Nephron progenitor cell (in vitro differentiated cells): Measurements from ENCODE around the gene CYP26B1.
A peak's percentile ranks its signal among the peaks of the same experiment; 100 is the strongest.
"Not testable (repeated sequence)": the region's sequence is repeated elsewhere in the genome, so short reads cannot be mapped to it uniquely, and the experiment has no call there.

Experiments
- DNase-seq: peaks from one replicate; pipeline ENCODE4 v3.0.0; 2021
- H3K27ac Mint-ChIP-seq: 2 replicates; pipeline ENCODE4 v1.8.0; 2021; ENCODE audit warnings: mild to moderate bottlenecking, moderate library complexity, mixed read lengths
- H3K27me3 Mint-ChIP-seq: 2 replicates; pipeline ENCODE4 v1.8.0; 2021; ENCODE audit warnings: mild to moderate bottlenecking, low read depth, mixed read lengths; ENCODE audit not compliant: poor library complexity
- H3K36me3 Mint-ChIP-seq: 2 replicates; pipeline ENCODE4 v1.8.0; 2021; ENCODE audit warnings: low read depth, mixed read lengths
- H3K4me1 Mint-ChIP-seq: 2 replicates; pipeline ENCODE4 v1.8.0; 2021; ENCODE audit warnings: mixed read lengths
- H3K4me3 Mint-ChIP-seq: 2 replicates; pipeline ENCODE4 v1.8.0; 2021; ENCODE audit warnings: mild to moderate bottlenecking, moderate library complexity, mixed read lengths
- H3K9me3 Mint-ChIP-seq: 2 replicates; pipeline ENCODE4 v1.8.0; 2021; ENCODE audit warnings: mild to moderate bottlenecking, moderate library complexity, mixed read lengths
- TF ChIP-seq, protein P1 (sequence below): fragments of 200-600 bp; sonication (generic); IDR thresholded peaks from 2 replicates; pipeline ENCODE4 v1.5.0; 2021; ENCODE audit warnings: antibody characterized with exemption

CYP26B1 gene

DNA sequence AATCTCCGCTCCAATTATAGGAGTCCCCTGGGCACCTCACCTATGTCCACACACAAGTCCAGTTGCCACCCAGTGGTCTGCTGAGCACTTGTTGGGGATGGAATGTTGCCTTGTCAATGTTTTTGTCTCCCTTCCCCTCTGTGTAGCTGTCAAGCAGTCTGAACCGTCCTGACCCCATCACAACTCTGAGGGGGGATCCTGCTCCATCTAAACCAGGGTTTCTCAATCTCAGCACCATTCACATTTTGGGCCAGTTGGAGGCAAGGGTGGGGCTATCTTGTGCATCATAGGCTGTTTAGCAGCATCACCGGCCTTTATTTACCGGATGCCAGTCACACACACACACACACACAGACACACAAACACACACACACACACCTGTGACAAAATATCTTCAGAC, 53.0 kb downstream of the CYP26B1 start:
- Mint-ChIP-seq H3K9me3 (peaks cover 4% of the 10 kb centered on the region), H3K27ac (no peak overlapping the region), H3K36me3 (no peaks in the 10 kb centered on the region), H3K4me1 (no peaks in the 10 kb centered on the region), H3K4me3 (no peak overlapping the region), H3K27me3 (peaks cover 34% of the 10 kb centered on the region)
- no peak for DNase-seq
- TF ChIP-seq, protein P1, sequence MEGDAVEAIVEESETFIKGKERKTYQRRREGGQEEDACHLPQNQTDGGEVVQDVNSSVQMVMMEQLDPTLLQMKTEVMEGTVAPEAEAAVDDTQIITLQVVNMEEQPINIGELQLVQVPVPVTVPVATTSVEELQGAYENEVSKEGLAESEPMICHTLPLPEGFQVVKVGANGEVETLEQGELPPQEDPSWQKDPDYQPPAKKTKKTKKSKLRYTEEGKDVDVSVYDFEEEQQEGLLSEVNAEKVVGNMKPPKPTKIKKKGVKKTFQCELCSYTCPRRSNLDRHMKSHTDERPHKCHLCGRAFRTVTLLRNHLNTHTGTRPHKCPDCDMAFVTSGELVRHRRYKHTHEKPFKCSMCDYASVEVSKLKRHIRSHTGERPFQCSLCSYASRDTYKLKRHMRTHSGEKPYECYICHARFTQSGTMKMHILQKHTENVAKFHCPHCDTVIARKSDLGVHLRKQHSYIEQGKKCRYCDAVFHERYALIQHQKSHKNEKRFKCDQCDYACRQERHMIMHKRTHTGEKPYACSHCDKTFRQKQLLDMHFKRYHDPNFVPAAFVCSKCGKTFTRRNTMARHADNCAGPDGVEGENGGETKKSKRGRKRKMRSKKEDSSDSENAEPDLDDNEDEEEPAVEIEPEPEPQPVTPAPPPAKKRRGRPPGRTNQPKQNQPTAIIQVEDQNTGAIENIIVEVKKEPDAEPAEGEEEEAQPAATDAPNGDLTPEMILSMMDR, result no peak

GRCh38 chr2:72092111-72092510, 55.6 kb downstream of the CYP26B1 start:
- Mint-ChIP-seq H3K9me3 (peaks cover 14% of the 10 kb centered on the region), H3K36me3 (no peaks in the 10 kb centered on the region), H3K4me3 (no peak overlapping the region), H3K27ac (no peak overlapping the region), H3K27me3 (peaks cover 25% of the 10 kb centered on the region), H3K4me1 (no peaks in the 10 kb centered on the region)
- no peak for DNase-seq
- TF ChIP-seq, protein P1, result no peak

DNA sequence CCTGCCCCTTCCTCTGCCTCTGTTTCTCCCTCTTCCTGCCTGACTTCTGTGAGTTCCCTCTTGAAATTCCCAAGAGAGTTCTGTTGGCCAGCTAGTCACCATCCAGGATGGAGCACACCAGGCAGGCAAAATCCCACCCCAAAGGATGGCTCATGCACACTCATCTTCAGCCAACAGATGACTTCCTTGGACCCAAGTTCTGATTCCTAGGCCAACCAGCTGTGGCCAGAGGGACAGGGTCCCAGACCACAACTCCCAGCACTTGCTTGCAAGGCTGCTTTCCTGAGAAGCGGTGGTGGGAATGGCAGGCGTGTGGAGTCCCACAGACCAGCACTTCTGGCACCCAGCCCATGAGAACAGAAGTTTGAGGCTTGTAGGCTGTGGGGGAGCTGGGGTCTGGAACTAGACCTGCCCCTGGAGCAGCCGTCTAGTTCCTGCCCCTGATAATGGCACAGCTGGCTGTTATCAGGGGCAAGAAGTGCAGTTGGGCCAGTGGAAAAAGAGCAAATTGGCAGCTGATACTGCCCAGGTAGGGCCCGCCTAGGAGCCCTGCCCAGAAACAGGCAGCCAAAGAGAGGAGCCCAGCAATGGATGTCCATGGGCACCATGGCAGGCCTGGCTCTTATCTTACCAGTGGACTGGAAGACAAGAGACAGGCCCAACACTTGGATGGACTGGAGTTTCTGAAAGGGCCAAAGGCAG, 56.7 kb downstream of the CYP26B1 start:
- no peak for DNase-seq
- H3K27me3 Mint-ChIP-seq, result peaks cover 25% of the 10 kb centered on the region
- H3K9me3 Mint-ChIP-seq, result peaks cover 18% of the 10 kb centered on the region
- H3K4me1 Mint-ChIP-seq, result no peaks in the 10 kb centered on the region
- no peak overlapping the region for H3K4me3 Mint-ChIP-seq
- no peaks in the 10 kb centered on the region for H3K36me3 Mint-ChIP-seq
- H3K27ac Mint-ChIP-seq, result no peak overlapping the region
- TF ChIP-seq, protein P1, result no peak

- Mint-ChIP-seq H3K27me3 (peaks cover 28% of the 10 kb centered on the region), H3K9me3 (peaks cover 19% of the 10 kb centered on the region), H3K27ac (no peak overlapping the region), H3K4me1 (no peaks in the 10 kb centered on the region), H3K36me3 (no peaks in the 10 kb centered on the region), H3K4me3 (no peak overlapping the region)
- TF ChIP-seq, protein P1, result no peak
- no peak for DNase-seq
These were observed 57.4 kb downstream of the CYP26B1 start for GRCh38 chr2:72090271-72090720.

DNA sequence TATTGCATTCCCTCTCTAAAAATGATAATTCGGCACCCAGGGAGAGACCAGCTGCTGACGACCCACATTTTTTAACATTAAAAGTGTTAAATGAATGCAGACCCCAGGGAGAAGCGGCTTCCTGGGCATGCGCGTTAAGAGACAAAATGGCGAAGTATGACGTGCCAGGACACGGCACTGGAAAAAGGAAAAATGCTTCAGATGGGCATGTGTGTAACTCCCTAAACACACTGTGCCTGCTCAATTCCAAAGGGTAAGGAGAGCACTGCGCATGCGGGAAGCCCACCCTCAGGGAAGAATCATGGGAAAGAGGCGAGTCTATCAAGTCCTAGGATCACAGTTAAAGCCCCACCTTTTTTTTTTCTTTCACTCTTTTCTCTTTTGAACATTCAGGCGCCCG, 58.1 kb downstream of the CYP26B1 start:
- H3K4me1 Mint-ChIP-seq, result no peaks in the 10 kb centered on the region
- H3K4me3 Mint-ChIP-seq, result no peak overlapping the region
- H3K27me3 Mint-ChIP-seq, result peaks cover 27% of the 10 kb centered on the region
- no peaks in the 10 kb centered on the region for H3K36me3 Mint-ChIP-seq
- TF ChIP-seq, protein P1, result no peak
- no peak overlapping the region for H3K27ac Mint-ChIP-seq
- DNase-seq, result no peak
- peaks cover 19% of the 10 kb centered on the region for H3K9me3 Mint-ChIP-seq

GRCh38 chr2:72089028-72089427, 58.6 kb downstream of the CYP26B1 start:
- Mint-ChIP-seq H3K27me3 (peaks cover 26% of the 10 kb centered on the region), H3K9me3 (peaks cover 19% of the 10 kb centered on the region), H3K36me3 (no peaks in the 10 kb centered on the region), H3K4me3 (no peak overlapping the region), H3K4me1 (no peaks in the 10 kb centered on the region), H3K27ac (no peak overlapping the region)
- TF ChIP-seq, protein P1, result no peak
- DNase-seq, result no peak

DNA sequence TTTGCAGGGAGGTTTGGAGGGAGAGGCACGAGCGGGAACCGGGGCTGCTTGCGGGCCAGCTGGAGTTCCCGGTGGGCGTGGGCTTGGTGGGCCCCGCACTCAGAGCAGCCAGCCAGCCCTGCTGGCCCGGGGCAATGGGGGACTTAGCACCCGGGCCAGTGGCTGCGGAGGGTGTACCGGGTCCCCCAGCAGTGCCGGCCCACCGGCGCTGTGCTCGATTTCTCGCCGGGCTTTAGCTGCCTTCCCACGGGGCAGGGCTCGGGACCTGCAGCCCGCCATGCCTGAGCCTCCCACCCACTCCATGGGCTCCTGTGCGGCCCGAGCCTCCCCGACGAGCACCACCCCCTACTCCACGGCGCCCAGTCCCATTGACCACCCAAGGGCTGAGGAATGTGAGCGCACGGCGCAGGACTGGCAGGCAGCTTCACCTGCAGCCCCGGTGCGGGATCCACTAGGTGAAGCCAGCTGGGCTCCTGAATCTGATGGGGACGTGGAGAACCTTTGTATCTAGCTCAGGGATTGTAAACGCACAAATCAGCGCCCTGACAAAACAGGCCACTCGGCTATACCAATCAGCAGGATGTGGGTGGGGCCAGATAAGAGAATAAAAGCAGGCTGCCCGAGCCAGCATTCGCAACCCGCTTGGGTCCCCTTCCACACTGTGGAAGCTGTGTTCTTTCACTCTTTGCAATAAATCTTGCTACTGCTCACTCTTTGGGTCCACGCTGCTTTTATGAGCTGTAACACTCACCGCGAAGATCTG, 60.6 kb downstream of the CYP26B1 start:
- not testable (repeated sequence) for H3K4me1 Mint-ChIP-seq, H3K36me3 Mint-ChIP-seq, H3K4me3 Mint-ChIP-seq, DNase-seq
- H3K27me3 Mint-ChIP-seq, result peaks cover 17% of the 10 kb centered on the region
- H3K27ac Mint-ChIP-seq, result peak overlapping the region; percentile 27
- H3K9me3 Mint-ChIP-seq, result peaks cover 19% of the 10 kb centered on the region
